22Rv1 (cell line): Measurements from ENCODE around the gene LDLRAD4.

ENCODE experiments used
- H3K27ac ChIP-seq: fragments of 450-650 bp; 2 replicates; pipeline ENCODE4 v1.5.1; 2017
- CTCF ChIP-seq: fragments of 450-650 bp; IDR thresholded peaks from 2 replicates; pipeline ENCODE4 v1.5.1; 2017; ENCODE audit warnings: mild to moderate bottlenecking
- ZFX ChIP-seq: fragments of 450-650 bp; IDR thresholded peaks from 2 replicates; pipeline ENCODE4 v1.6.1; 2017; ENCODE audit warnings: antibody characterized with exemption, borderline replicate concordance

Gene LDLRAD4

DNA sequence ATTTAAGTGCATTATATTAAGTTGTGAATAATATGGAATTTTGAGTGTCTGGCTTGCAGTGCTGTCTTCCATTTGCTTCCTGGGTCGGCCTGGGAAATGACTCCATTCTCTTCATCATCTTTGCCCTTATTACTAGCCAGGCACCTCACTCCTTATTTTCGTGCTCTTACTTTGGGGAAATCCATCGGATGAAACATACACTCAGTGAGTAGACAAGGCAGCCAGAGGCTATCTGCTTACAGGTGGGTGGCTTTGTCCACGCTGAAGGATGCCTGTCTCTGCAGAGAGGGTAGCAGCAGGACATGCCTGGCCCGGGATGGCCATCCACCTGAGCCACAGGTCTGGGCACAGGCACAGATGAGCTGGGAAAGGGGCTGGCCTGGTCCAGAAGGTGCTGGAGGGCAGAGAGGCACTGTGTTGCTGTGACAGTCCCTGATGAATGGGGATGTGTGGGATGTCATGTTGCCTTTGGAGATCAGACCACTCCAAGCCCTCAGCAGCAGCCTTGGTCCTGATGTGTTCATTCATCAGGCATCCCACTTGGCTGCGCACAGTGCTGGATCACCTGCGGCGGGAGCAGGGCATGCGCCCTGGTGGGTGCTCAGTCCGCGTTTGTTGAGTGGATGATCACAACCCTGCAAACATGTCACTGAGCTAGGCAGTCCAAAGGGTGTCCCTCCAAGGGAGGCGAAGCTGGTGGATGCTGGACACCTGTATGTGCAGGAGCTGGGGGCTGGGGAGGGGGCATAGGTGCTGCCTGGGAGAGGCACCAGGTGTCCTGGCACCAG is 236.0 kb downstream of the LDLRAD4 start:
- TF ChIP-seq ZFX (no peak), CTCF (no peak)

DNA sequence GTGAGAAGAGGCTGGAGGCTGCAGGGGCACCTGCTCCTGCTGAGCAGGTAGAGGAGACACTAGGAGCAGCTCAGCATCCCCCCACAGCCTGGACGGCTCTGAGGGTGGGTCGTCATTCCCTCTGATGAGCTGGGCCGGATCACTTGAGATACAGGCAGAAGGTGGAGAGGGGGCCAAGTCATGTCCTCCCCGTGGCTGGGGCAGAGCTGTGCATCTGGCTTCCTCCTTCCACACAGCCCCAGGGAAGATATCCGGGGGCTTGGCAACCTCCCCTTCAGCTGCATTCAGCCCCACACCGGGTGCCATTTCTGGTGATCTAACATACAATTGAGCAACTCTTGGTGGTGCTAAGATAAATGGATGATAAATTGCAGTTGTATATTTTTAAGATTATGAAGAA is 236.9 kb downstream of the LDLRAD4 start:
- no peak overlapping the region for H3K27ac ChIP-seq
- TF ChIP-seq ZFX = no peak
- no peak for TF ChIP-seq CTCF

More for the DNA sequence above, 236.0 kb downstream of the LDLRAD4 start:
- H3K27ac ChIP-seq = no peak overlapping the region

DNA sequence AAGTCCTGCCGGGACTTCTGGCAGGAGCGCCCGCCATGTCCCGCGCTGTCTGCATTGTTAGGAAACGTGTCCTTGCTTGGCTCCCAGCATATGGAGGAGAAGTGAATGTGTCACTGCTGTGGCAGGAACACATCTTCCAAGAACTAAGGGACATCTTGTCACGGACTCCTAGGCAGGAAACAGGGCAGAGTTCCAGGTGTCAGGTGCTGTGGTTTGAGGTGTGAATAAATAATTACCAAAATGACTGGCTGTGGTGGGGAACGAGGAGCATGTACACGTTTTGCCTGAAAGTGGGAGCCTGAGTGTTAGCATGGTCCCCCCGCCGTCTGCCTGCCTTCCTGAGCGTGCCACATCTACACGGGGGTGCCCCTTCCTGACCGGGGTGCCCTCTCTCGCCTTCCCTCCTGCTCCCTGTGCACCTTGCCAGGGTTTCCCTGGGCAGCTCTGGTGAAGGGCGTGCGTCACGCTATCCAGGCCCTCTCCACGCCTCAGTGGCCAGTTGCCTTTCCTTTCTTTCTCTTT is 237.5 kb downstream of the LDLRAD4 start:
- no peak for TF ChIP-seq ZFX
- no peak for TF ChIP-seq CTCF
- H3K27ac ChIP-seq = no peak overlapping the region

DNA sequence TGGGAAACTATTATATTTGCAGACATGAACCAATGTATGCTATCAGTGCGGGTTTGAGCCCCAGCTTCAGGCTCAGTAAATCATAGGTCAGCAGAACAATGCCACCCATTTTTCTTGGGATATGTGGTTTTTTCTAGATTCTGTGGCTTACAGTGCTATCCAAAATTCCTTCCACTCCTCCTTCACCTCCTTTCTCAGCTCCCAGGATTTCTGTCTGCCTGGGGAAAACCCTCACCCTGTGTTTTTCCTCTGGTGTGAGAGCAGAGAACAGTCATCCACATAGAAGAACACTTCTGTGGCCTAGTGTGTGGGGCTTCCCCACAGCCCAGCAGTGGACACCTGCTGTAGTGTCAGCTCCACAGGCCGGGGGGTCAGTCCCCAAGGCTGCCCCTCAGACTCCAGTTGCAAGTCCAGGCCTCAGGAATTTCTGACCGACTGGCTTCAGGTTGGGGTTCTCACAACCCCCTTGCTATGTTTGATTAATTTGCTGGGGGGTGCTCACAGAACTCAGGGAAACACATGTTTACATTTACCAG is 238.2 kb downstream of the LDLRAD4 start:
- H3K27ac ChIP-seq = no peak overlapping the region

DNA sequence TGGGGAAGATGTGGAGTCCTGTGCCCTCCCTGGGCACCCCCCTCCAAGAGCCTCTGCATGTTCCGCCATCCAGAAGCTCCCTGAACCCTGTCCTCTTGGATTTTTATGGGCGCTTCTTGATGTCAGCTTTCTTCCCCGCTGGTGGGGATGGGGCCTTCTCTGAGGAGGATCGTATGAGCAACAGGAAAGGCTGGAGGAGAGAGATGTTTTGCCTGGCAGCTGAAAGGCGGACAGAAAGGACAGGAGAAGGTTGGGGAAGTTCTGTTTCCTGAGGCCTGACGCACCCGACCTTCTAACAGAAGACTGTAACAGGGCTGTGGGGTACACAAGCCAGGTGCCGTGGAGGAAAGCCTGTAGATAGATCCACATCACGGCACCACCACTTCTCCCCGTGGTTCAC is 238.8 kb downstream of the LDLRAD4 start:
- H3K27ac ChIP-seq = no peak overlapping the region
- TF ChIP-seq CTCF = no peak
- no peak for TF ChIP-seq ZFX

More for the DNA sequence above, 238.2 kb downstream of the LDLRAD4 start:
- TF ChIP-seq ZFX (no peak), CTCF (no peak)

DNA sequence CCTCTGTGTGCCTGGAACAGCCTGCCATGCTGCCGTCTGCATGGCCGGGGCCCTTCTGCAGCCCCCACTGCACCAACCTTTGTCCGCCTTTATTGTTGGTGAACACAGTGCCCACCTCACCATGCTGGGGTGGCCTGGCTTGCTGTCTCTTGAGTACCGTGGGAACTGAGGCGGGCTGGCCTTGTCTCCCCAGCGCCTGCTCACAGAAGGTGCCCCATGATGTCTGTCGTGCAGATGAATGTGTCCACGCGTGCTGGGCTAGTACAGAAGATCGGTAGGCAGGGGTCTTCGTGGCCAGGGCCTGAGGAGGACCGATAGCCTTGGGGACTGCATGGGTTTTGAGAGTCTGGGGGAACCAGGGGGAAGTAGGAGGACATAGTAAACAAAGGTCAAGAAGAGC is 242.4 kb downstream of the LDLRAD4 start:
- no peak for TF ChIP-seq ZFX
- no peak for TF ChIP-seq CTCF
- no peak overlapping the region for H3K27ac ChIP-seq

DNA sequence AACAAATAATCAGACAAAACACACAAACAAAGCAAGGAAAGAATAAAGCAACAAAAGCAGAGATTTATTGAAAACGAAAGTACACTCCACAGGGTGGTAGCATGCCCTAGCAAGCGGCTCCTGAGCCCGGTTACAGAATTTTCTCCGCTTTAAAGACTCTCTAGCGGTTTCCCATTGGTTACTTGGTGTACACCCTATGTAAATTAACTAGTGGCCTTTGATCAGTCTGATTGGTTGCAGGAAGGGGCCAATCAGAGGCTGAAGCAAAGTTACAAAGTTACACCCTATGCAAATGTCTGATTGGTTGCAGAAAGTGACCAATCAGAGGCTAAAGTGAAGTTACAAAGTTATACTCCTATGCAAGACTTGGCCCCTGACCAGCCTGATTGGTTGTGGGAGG is 242.9 kb downstream of the LDLRAD4 start:
- TF ChIP-seq ZFX (no peak), CTCF (peak; percentile 25)
- no peak overlapping the region for H3K27ac ChIP-seq
